ENCODE data around the gene SLC6A7.

The SLC6A7 gene

GRCh38 chr5:150164211-150164980 lies 25.5 kb upstream of the SLC6A7 start:
- ChIA-PET CTCF (interaction anchor here (1.0 to 2.8 kb wide), 3 partner anchors 9 to 187 kb away, joined by 3 to 10 read pairs (median 4); no protein-coding TSS in a partner anchor), POLR2A (no interaction called here)
- no peak for DNase-seq (ENCODE audit: extremely low spot score)
- TF ChIP-seq CTCF (IDR thresholded peaks at IDR 0.05; ENCODE audit: control extremely low read depth, extremely low read depth, low read depth, missing control alignments), result no peak

GRCh38 chr5:150166037-150166649 lies 23.7 kb upstream of the SLC6A7 start:
- ChIA-PET POLR2A (no interaction called here), CTCF (interaction anchor here (2.8 kb wide), 1 partner anchor 12 kb away, joined by 10 read pairs; no protein-coding TSS in a partner anchor)
- no peak for TF ChIP-seq CTCF (IDR thresholded peaks at IDR 0.05; ENCODE audit: control extremely low read depth, extremely low read depth, low read depth, missing control alignments)
- no peak for DNase-seq (ENCODE audit: extremely low spot score)

- CTCF ChIA-PET, result interaction anchor here (2.8 kb wide), 1 partner anchor 12 kb away, joined by 10 read pairs; no protein-coding TSS in a partner anchor
- no peak for TF ChIP-seq CTCF (IDR thresholded peaks at IDR 0.05; ENCODE audit: control extremely low read depth, extremely low read depth, low read depth, missing control alignments)
- no peak for DNase-seq (ENCODE audit: extremely low spot score)
- POLR2A ChIA-PET, result no interaction called here
Measured at GRCh38 chr5:150166650-150167511, 23.0 kb upstream of the SLC6A7 start, which contains the start of gene CDX1. CDX1 (plus strand) TSS chr5:150166778; CDS start chr5:150166877, 99 bp downstream.

- ChIA-PET POLR2A (no interaction called here), CTCF (interaction anchor here (1.3 kb wide), 1 partner anchor 22 kb away, joined by 3 read pairs; no protein-coding TSS in a partner anchor)
Measured at GRCh38 chr5:150167512-150167850, 22.4 kb upstream of the SLC6A7 start.

GRCh38 chr5:150167908-150168307 lies 22.0 kb upstream of the SLC6A7 start:
- TF ChIP-seq CTCF (IDR thresholded peaks at IDR 0.05; ENCODE audit: control extremely low read depth, extremely low read depth, low read depth, missing control alignments), result no peak
- POLR2A ChIA-PET, result no interaction called here
- DNase-seq (ENCODE audit: extremely low spot score), result no peak
- CTCF ChIA-PET, result interaction anchor here (1.3 kb wide), 2 partner anchors 14 to 22 kb away, joined by 3 to 5 read pairs; no protein-coding TSS in a partner anchor

More at GRCh38 chr5:150167512-150167850, 22.4 kb upstream of the SLC6A7 start:
- TF ChIP-seq CTCF (IDR thresholded peaks at IDR 0.05; ENCODE audit: control extremely low read depth, extremely low read depth, low read depth, missing control alignments), result no peak
- no peak for DNase-seq (ENCODE audit: extremely low spot score)

GRCh38 chr5:150168864-150169263 lies 21.0 kb upstream of the SLC6A7 start:
- CTCF ChIA-PET, result interaction anchor here (1.3 kb wide), 2 partner anchors 13 to 23 kb away, joined by 3 to 5 read pairs; no protein-coding TSS in a partner anchor
- no peak for DNase-seq (ENCODE audit: extremely low spot score)
- POLR2A ChIA-PET, result no interaction called here
- no peak for TF ChIP-seq CTCF (IDR thresholded peaks at IDR 0.05; ENCODE audit: control extremely low read depth, extremely low read depth, low read depth, missing control alignments)

Measured in GM10248 (cell line).